ENCODE measurements around the gene ATP2B3. TPM values are rescaled to one million over a fixed set of nuclear protein-coding genes. Genes with fewer than 3 reads are reported as not detected.

Gene ATP2B3
- total RNA-seq, 1 donor from 2014 or later, result 0.25 TPM

- DNase-seq (ENCODE audit: extremely low spot score in 2 of 2), result no peak
- H3K4me1 ChIP-seq, result no peaks in the 10 kb centered on the region
- no peaks in the 10 kb centered on the region for H3K36me3 ChIP-seq
- intact Hi-C loops (cut with DNase I), result no loop called here
- no peak overlapping the region for H3K4me3 ChIP-seq
- H3K27ac ChIP-seq, result no peak overlapping the region
- TF ChIP-seq POLR2A (IDR thresholded peaks at IDR 0.05), result no peak
- TF ChIP-seq, protein P1, sequence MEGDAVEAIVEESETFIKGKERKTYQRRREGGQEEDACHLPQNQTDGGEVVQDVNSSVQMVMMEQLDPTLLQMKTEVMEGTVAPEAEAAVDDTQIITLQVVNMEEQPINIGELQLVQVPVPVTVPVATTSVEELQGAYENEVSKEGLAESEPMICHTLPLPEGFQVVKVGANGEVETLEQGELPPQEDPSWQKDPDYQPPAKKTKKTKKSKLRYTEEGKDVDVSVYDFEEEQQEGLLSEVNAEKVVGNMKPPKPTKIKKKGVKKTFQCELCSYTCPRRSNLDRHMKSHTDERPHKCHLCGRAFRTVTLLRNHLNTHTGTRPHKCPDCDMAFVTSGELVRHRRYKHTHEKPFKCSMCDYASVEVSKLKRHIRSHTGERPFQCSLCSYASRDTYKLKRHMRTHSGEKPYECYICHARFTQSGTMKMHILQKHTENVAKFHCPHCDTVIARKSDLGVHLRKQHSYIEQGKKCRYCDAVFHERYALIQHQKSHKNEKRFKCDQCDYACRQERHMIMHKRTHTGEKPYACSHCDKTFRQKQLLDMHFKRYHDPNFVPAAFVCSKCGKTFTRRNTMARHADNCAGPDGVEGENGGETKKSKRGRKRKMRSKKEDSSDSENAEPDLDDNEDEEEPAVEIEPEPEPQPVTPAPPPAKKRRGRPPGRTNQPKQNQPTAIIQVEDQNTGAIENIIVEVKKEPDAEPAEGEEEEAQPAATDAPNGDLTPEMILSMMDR (IDR thresholded peaks at IDR 0.05), result no peak
- no peak for TF ChIP-seq POLR2AphosphoS5 (IDR thresholded peaks at IDR 0.05; ENCODE audit: insufficient read depth in 1 of 2, low read depth in 1 of 2)
- no peaks in the 10 kb centered on the region for H3K9me3 ChIP-seq
- no peaks in the 10 kb centered on the region for H3K27me3 ChIP-seq
Observed at GRCh38 chrX:153514259-153514658, 3.2 kb upstream of the ATP2B3 start.

DNA sequence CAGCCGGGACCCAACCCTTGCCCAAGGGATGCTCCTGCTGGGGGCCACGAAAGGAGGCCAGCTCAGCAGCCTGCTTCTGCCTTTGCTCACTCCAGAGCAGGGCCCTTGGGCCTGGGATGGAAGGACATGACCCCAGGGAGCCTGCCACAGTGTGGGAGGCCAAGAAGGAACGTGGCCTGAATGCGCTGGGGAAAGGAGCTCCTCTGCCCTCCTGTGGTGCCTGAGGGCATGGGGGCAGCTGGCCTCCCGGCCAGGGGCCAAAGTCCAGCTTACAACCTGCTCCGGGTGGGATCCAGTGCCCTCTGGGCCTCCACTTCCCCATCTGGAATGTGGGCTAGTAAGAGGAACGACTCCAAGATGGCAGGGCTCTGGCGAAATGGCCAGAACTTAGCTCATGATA lies 2.0 kb upstream of the ATP2B3 start:
- Histone ChIP-seq H3K9me3 (no peaks in the 10 kb centered on the region), H3K36me3 (no peaks in the 10 kb centered on the region), H3K4me3 (no peak overlapping the region), H3K27me3 (no peaks in the 10 kb centered on the region), H3K4me1 (no peaks in the 10 kb centered on the region), H3K27ac (no peak overlapping the region)
- intact Hi-C loops (cut with DNase I), result no loop called here
- DNase-seq (ENCODE audit: extremely low spot score in 2 of 2), result no peak
- no peak for TF ChIP-seq POLR2AphosphoS5 (IDR thresholded peaks at IDR 0.05; ENCODE audit: insufficient read depth in 1 of 2, low read depth in 1 of 2)
- TF ChIP-seq POLR2A (IDR thresholded peaks at IDR 0.05), result no peak
- TF ChIP-seq, protein P1 (IDR thresholded peaks at IDR 0.05), result no peak

GRCh38 chrX:153516073-153516472 lies 1.4 kb upstream of the ATP2B3 start:
- Histone ChIP-seq H3K4me3 (no peak overlapping the region), H3K9me3 (no peaks in the 10 kb centered on the region), H3K36me3 (no peaks in the 10 kb centered on the region), H3K4me1 (no peaks in the 10 kb centered on the region), H3K27ac (no peak overlapping the region), H3K27me3 (no peaks in the 10 kb centered on the region)
- intact Hi-C loops (cut with DNase I), result no loop called here
- TF ChIP-seq POLR2A (IDR thresholded peaks at IDR 0.05) (no peak), POLR2AphosphoS5 (IDR thresholded peaks at IDR 0.05; ENCODE audit: insufficient read depth in 1 of 2, low read depth in 1 of 2) (no peak)
- TF ChIP-seq, protein P1 (IDR thresholded peaks at IDR 0.05), result no peak
- no peak for DNase-seq (ENCODE audit: extremely low spot score in 2 of 2)

GRCh38 chrX:153517946-153518834 lies 748 bp downstream of the ATP2B3 start:
- H3K9me3 ChIP-seq, result no peaks in the 10 kb centered on the region
- no peaks in the 10 kb centered on the region for H3K4me1 ChIP-seq
- no peak overlapping the region for H3K27ac ChIP-seq
- intact Hi-C loops (cut with DNase I), result no loop called here
- TF ChIP-seq POLR2A (IDR thresholded peaks at IDR 0.05) (no peak), POLR2AphosphoS5 (IDR thresholded peaks at IDR 0.05; ENCODE audit: insufficient read depth in 1 of 2, low read depth in 1 of 2) (no peak)
- TF ChIP-seq, protein P1 (IDR thresholded peaks at IDR 0.05), result no peak
- no peaks in the 10 kb centered on the region for H3K27me3 ChIP-seq
- H3K36me3 ChIP-seq, result no peaks in the 10 kb centered on the region
- DNase-seq (ENCODE audit: extremely low spot score in 2 of 2), result no peak
- H3K4me3 ChIP-seq, result no peak overlapping the region
